Stimulated activated memory B cell treated with anti-CD40 and anti-IgM and Interleukin-4, amounts not matched to agents 10 μg/mL and 1 μg/mL and 100 μg/mL, for 72 hours (primary cell): ENCODE data around the gene FBXW10B.
"Not testable (repeated sequence)": the region's sequence is repeated elsewhere in the genome, so short reads cannot be mapped to it uniquely, and the experiment has no call there.

Experiments used
- ATAC-seq: fragments of 150-1000 bp; cut with Tn5 transposase; 2 replicates; pipeline ENCODE4 v1.10.0; 2021
- H3K27ac Mint-ChIP-seq: one replicate; pipeline ENCODE4 v1.8.0; 2022; ENCODE audit warnings: mild to moderate bottlenecking, mixed read lengths
- H3K27me3 Mint-ChIP-seq: one replicate; pipeline ENCODE4 v1.8.0; 2022; ENCODE audit warnings: mixed read lengths
- H3K36me3 Mint-ChIP-seq: one replicate; pipeline ENCODE4 v1.8.0; 2022; ENCODE audit warnings: mixed read lengths
- H3K4me1 Mint-ChIP-seq: one replicate; pipeline ENCODE4 v1.8.0; 2022; ENCODE audit warnings: mixed read lengths
- H3K4me3 Mint-ChIP-seq: one replicate; pipeline ENCODE4 v1.8.0; 2022; ENCODE audit warnings: mild to moderate bottlenecking, moderate library complexity, mixed read lengths
- H3K9me3 Mint-ChIP-seq: one replicate; pipeline ENCODE4 v1.8.0; 2022; ENCODE audit warnings: mixed read lengths

Gene FBXW10B, protein sequence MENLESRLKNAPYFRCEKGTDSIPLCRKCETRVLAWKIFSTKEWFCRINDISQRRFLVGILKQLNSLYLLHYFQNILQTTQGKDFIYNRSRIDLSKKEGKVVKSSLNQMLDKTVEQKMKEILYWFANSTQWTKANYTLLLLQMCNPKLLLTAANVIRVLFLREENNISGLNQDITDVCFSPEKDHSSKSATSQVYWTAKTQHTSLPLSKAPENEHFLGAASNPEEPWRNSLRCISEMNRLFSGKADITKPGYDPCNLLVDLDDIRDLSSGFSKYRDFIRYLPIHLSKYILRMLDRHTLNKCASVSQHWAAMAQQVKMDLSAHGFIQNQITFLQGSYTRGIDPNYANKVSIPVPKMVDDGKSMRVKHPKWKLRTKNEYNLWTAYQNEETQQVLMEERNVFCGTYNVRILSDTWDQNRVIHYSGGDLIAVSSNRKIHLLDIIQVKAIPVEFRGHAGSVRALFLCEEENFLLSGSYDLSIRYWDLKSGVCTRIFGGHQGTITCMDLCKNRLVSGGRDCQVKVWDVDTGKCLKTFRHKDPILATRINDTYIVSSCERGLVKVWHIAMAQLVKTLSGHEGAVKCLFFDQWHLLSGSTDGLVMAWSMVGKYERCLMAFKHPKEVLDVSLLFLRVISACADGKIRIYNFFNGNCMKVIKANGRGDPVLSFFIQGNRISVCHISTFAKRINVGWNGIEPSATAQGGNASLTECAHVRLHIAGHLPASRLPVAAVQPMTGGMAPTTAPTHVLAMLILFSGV

DNA sequence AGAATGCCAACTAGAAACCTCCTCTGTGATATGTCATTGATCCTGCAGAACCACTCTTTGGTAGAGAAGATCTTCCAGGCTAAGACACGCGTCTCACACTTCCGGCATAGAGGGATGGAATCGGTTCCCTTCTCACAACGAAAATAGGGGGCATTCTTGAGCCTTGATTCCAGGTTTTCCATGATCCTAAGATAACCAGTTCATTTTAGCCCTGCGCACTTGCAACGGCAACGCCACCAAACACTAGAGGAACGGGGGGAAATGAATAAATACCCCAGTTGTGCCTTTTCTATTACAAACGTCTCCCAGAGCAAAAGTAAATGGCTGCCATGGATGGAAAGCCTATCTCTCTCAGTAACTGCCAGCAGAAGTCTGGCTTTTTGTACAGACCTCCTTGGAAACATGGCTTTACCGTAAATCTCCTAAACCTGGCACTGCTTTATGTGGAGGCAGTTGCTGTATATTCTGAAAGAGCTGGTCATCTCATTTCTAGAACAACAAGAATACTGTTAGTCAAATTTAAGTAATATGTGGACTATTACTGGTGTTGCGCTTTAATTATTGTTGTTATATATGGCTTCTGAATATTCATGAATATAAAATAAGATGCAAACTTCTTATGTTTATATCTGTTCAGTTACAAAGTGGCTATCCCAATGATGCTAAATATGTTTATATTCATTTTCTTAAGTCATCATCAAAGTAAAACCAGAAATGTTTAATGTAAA is at the start of gene FBXW10B:
FBXW10B (minus strand) TSS at position 374 of the 728 bp plus-strand sequence; CDS start at position 182, 192 bp downstream.
- H3K36me3 Mint-ChIP-seq, H3K27me3 Mint-ChIP-seq, ATAC-seq, H3K9me3 Mint-ChIP-seq, H3K27ac Mint-ChIP-seq, H3K4me3 Mint-ChIP-seq, H3K4me1 Mint-ChIP-seq: not testable (repeated sequence)

DNA sequence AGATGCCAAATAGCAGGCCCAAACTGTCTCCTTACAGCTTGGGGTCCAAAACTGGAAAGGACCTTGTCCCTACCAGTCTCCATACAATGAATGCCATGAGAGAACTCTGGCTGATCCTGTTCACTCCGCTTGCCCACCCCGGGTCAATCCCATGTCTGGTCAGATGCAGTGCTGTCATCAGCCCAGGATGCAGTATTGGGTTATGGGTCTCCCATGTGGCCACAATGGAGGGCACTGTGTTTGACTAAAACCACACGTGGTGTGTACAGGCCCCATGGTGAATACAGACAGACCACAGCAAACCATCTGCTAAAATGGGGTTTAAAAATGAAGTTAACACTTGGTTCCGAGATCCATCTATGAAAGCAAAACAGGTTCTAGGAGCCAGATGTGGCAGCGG is 44.2 kb upstream of the FBXW10B start:
- Mint-ChIP-seq H3K4me3 (no peak overlapping the region), H3K27ac (no peak overlapping the region), H3K4me1 (peaks cover 10% of the 10 kb centered on the region), H3K9me3 (no peaks in the 10 kb centered on the region), H3K27me3 (no peaks in the 10 kb centered on the region), H3K36me3 (peaks cover 65% of the 10 kb centered on the region)
- ATAC-seq = no peak

DNA sequence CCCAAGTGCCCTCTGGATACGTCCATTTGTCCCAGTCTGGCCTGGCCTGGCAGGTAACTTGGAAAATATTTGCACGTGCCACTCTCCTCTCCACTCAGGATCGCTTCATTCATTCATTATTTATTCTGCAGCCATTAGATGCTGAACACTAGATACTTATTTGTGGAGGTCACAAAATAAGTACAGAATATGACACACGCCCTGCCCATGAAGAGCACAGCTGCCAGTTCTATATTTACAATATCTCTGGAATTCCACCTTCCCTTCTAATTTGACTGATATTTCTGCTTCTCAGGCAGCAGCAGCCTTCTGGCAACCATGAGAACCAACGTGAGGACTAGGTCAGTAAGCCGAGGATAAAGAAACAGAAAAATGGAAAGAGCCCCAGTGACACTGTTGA is 43.7 kb upstream of the FBXW10B start:
- no peak for ATAC-seq
- Mint-ChIP-seq H3K4me3 (no peak overlapping the region), H3K27ac (no peak overlapping the region), H3K27me3 (no peaks in the 10 kb centered on the region), H3K4me1 (peaks cover 10% of the 10 kb centered on the region), H3K36me3 (peaks cover 59% of the 10 kb centered on the region), H3K9me3 (no peaks in the 10 kb centered on the region)

DNA sequence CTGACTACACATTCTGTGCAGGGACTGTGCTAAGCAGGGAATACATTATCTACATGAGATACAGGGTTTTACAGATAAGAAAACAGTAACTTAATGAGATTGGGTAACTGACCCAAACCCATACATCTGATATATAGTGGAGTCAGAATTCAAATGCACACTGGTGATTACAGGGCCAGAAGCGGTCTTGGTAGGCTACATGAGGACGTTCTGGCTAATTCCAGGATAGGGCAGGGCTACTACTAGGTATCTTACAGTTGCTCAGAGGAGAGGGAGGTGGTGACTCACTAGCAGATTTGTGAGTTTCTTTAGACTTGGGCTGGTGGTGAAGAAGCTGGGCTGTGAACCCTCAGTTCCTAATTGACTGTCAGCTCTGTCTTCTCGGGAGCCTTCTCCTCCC is 43.2 kb upstream of the FBXW10B start:
- Mint-ChIP-seq H3K4me3 (no peak overlapping the region), H3K27ac (no peak overlapping the region), H3K9me3 (no peaks in the 10 kb centered on the region), H3K36me3 (peaks cover 59% of the 10 kb centered on the region), H3K27me3 (no peaks in the 10 kb centered on the region), H3K4me1 (peaks cover 10% of the 10 kb centered on the region)
- no peak for ATAC-seq

DNA sequence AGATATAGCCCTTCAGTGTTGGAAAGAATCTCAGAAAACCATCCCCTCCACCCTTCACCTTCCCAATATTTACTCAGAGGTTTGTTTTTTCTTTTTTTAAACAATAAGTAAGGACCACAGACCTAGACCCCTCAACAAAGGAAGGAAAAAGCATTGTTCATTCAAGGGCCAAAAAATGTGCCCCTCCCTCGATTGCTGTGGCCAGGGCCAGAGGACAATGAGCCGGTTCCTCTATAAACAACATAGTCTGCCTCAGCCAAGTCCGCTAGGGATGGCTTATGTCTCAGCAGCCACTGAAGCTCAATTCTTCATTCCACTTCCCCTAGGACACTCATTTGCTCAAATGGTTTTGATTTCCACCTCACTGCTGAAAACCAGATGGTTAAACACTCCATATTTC is 40.6 kb upstream of the FBXW10B start:
- no peak for ATAC-seq
- peaks cover 10% of the 10 kb centered on the region for H3K4me1 Mint-ChIP-seq
- H3K4me3 Mint-ChIP-seq = no peak overlapping the region
- peaks cover 67% of the 10 kb centered on the region for H3K36me3 Mint-ChIP-seq
- no peaks in the 10 kb centered on the region for H3K9me3 Mint-ChIP-seq
- no peaks in the 10 kb centered on the region for H3K27me3 Mint-ChIP-seq
- no peak overlapping the region for H3K27ac Mint-ChIP-seq

DNA sequence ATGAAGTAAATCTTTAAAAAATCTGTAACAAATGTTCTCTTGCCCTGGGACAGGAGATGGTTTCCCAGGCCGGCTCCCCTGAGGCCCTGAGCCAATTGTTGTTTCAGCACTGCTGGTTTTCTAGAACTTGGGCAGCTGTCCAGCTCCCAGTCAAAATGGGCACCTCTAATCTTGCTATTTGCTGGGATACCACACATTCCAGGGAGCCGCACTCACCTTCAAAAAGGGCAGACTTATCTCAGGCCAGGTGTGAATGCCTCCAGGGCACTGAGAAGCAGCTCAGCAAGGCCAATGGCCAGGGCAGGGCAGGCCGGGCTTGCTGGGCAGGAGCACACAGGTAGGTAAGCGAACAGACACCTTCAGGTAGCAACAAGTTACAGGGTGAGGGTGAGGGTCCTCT is 40.2 kb upstream of the FBXW10B start:
- Mint-ChIP-seq H3K27ac (no peak overlapping the region), H3K36me3 (peaks cover 69% of the 10 kb centered on the region), H3K9me3 (no peaks in the 10 kb centered on the region), H3K4me3 (no peak overlapping the region), H3K4me1 (peaks cover 10% of the 10 kb centered on the region), H3K27me3 (no peaks in the 10 kb centered on the region)
- no peak for ATAC-seq

DNA sequence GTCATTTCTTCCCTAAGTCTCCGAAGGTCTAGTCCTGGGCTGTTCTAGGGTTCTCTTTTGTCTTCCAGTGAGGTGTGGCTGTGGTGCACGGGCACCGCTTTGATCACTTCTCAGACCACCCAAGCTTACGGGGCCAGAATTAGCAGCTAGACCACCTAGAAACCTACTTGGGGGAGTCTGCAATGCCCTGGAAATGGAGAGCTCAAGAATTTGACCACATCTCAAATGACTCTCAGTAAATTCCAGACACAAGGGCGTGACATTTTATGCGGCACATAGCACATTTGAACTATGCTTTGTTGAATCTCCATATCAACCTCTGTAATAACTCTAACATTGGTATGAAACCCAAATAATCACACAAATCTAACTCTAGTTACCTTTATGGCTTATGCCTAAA is 39.7 kb upstream of the FBXW10B start:
- Mint-ChIP-seq H3K27ac (no peak overlapping the region), H3K27me3 (no peaks in the 10 kb centered on the region), H3K9me3 (no peaks in the 10 kb centered on the region), H3K4me3 (no peak overlapping the region), H3K4me1 (peaks cover 10% of the 10 kb centered on the region), H3K36me3 (peaks cover 69% of the 10 kb centered on the region)
- ATAC-seq = no peak

DNA sequence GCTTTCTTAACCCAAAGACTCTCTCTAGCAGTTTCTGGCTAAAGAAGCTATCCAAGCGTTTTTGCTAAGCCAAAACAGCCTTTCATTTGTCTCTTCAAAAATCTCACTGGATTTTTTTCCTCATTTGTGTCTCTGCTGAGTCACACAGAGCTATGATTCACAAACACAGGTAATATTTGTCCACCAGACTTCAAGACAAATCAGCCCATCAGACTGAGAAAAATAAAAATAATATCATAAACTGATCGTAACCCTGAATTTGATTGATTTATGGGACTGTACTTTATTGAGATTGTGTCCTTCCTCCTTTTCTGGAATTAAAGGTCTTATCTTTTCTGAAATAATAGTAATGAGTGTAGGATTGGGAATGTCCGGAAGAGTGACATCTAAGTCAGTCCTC is 38.8 kb upstream of the FBXW10B start:
- no peak overlapping the region for H3K27ac Mint-ChIP-seq
- peaks cover 64% of the 10 kb centered on the region for H3K36me3 Mint-ChIP-seq
- no peaks in the 10 kb centered on the region for H3K9me3 Mint-ChIP-seq
- no peak for ATAC-seq
- H3K4me3 Mint-ChIP-seq = no peak overlapping the region
- no peaks in the 10 kb centered on the region for H3K27me3 Mint-ChIP-seq
- H3K4me1 Mint-ChIP-seq = peaks cover 10% of the 10 kb centered on the region

DNA sequence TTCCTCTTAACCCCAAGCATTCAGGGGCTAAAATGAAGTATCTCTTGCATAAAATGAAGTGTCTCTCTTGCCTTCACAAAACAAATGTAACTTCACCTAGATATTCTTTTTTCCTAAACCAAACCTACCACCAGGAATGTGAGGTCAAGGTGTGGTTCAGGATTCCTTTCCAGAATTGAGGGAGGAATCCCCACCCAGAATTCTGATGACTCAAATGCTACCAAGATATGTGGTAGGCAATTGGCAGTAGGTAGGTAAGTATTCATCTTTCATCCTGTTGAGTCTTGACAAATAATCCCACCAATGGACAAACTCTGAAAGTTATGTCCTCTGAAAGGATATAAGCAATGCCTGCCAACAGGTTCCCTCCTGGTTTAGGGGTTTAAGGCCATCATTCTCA is 38.4 kb upstream of the FBXW10B start:
- no peak for ATAC-seq
- Mint-ChIP-seq H3K36me3 (peaks cover 64% of the 10 kb centered on the region), H3K27ac (no peak overlapping the region), H3K9me3 (no peaks in the 10 kb centered on the region), H3K4me1 (peaks cover 10% of the 10 kb centered on the region), H3K4me3 (no peak overlapping the region), H3K27me3 (no peaks in the 10 kb centered on the region)

DNA sequence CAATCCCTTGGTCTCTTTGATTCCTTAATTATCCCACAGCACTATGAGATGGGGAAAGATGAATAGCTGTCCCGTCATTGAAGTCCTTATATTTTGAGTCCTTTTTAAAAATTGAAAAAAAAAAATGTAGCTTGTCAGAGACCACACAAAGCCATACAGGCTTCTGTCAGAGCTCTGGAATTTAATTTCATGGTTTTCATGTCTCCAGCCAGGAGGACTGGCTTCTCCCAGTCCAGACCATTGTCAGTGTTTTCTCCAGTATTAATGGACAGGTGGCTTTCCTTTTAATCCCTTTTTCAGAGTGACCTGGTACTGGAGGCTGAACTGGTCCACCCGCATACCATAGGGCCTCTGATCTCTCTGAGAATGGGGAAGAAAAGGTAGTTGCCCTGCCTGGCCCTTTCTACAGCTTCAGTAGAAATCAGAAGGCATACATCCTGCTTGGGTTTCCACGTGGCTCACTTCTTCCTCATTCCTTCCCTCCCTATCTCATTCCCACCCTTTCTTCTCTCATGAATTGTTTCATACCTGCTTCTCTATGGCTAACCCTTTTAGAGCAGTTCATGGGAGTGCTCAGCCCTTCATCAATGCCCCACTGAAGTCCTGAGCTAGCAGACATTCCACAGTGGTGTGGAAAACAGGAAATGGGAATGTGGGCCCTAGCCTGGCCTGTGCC is 35.5 kb upstream of the FBXW10B start:
- Mint-ChIP-seq H3K27me3 (no peaks in the 10 kb centered on the region), H3K9me3 (no peaks in the 10 kb centered on the region), H3K36me3 (peaks cover 44% of the 10 kb centered on the region), H3K27ac (no peak overlapping the region), H3K4me1 (no peaks in the 10 kb centered on the region), H3K4me3 (no peak overlapping the region)
- no peak for ATAC-seq

DNA sequence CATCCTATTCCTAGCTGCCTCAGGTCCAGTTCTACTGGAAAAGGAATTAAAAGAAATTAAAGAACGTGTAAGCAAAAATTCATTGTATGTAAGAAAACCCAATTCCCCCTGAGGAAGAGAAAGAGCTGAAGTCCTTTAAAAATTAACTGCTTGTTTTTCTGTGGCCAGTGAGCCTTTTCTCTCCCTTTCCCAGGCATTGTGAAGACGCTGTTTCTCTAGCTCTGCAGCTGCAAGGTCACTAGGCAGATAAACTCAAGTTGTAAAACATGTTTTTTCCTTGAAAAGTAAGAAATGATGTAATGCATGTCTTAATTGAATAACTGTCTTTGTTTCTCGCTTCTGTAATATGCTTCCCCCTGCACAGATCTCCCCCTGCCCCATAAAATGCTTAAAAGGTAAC is 34.9 kb upstream of the FBXW10B start:
- ATAC-seq, H3K27ac Mint-ChIP-seq, H3K4me1 Mint-ChIP-seq, H3K27me3 Mint-ChIP-seq, H3K4me3 Mint-ChIP-seq, H3K9me3 Mint-ChIP-seq: not testable (repeated sequence)
- peaks cover 43% of the 10 kb centered on the region for H3K36me3 Mint-ChIP-seq

DNA sequence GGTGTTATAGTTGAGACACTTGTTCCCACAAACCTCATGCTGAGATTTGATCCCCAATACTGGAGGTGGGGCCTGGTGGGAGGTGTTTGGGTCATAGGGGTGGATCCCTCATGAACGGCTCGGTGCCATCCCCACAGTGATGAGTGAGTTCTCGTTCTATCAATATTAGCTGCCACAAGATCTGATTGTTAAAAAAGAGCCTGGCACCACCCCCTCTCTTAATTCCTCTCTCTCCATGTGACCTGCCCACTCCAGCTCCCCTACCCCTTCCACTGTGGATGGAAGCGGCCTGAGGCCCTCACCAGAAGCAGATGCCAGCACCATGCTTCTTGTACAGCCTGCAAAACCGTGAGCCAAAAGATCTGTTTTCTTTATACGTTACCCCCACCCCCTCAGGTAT is 33.5 kb upstream of the FBXW10B start:
- no peak overlapping the region for H3K4me3 Mint-ChIP-seq
- H3K9me3 Mint-ChIP-seq = no peaks in the 10 kb centered on the region
- H3K27me3 Mint-ChIP-seq = no peaks in the 10 kb centered on the region
- H3K27ac Mint-ChIP-seq = no peak overlapping the region
- no peaks in the 10 kb centered on the region for H3K4me1 Mint-ChIP-seq
- no peak for ATAC-seq
- H3K36me3 Mint-ChIP-seq = peaks cover 36% of the 10 kb centered on the region

DNA sequence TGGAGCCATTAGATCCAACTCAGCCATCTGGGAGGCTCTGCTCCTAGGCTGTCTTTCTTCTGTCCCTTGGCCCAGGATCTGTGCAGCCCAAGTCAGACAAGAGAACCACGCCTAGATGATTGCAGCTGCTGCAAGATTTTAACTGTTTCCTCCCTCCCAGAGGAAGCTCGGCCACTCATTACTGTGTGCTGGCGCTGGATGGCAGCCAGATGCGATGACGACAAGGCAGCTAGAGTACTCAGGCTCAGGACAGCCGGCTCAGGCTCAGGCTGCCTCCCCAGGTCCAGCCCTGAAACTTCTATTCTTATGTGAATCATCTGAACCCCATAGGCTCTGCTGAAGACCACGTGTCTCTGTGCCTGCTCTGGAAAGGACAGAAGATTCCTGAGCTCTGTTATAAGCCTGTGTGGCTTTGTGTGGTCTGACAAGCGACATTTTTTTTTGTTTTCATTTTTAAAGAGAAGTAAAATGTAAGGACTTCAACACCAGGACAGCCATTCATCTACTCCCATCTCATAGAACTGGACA is 32.1 kb upstream of the FBXW10B start:
- ATAC-seq = peak; percentile 46
- H3K36me3 Mint-ChIP-seq = peaks cover 26% of the 10 kb centered on the region
- no peaks in the 10 kb centered on the region for H3K27me3 Mint-ChIP-seq
- H3K4me1 Mint-ChIP-seq = no peaks in the 10 kb centered on the region
- no peak overlapping the region for H3K27ac Mint-ChIP-seq
- no peak overlapping the region for H3K4me3 Mint-ChIP-seq
- H3K9me3 Mint-ChIP-seq = no peaks in the 10 kb centered on the region

DNA sequence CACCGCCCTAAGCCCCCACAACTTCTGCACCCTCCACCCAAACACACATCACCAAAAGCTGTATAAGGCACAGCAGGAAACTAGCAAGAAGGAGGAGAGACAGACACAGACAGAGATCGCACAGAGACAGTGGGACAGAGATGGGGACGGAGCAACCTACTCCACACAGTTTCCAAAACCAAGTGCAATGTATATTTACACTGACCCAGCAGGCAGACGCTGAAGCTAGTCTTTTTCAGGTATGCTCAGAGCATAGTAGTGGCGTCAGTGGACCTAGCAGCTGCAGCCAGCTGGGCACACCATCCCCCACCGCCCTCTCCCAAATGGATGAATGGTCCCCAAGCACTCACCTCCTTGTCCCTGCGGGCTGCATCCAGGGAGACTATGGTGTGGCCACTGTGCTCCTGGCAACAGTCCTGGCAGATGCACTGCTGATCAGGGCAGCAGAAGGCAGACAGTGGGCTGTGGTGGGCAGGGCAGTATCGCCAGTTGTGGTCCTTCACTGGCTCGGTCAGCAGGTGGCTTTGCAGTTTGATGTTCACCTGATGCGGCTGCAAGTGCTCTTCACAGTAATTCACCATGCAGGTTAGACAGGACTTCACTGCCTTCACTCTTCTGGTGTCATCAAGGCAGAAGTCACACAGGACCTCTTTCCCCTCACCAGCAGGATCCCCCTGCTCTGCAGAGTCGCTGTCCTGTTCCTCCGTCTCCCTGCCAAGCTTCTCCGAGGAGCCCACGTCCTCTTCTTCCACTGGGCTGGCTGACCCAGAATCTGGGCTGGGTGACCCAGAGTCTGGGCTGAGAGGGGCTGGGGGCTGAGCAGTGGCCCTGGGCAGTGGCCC is 31.5 kb upstream of the FBXW10B start:
- peak; percentile 13 for ATAC-seq
- no peak overlapping the region for H3K4me3 Mint-ChIP-seq
- no peaks in the 10 kb centered on the region for H3K9me3 Mint-ChIP-seq
- H3K4me1 Mint-ChIP-seq = no peaks in the 10 kb centered on the region
- H3K27me3 Mint-ChIP-seq = no peaks in the 10 kb centered on the region
- no peak overlapping the region for H3K27ac Mint-ChIP-seq
- peaks cover 19% of the 10 kb centered on the region for H3K36me3 Mint-ChIP-seq
